ENCODE measurements around the gene PTPRK.

Gene PTPRK

DNA sequence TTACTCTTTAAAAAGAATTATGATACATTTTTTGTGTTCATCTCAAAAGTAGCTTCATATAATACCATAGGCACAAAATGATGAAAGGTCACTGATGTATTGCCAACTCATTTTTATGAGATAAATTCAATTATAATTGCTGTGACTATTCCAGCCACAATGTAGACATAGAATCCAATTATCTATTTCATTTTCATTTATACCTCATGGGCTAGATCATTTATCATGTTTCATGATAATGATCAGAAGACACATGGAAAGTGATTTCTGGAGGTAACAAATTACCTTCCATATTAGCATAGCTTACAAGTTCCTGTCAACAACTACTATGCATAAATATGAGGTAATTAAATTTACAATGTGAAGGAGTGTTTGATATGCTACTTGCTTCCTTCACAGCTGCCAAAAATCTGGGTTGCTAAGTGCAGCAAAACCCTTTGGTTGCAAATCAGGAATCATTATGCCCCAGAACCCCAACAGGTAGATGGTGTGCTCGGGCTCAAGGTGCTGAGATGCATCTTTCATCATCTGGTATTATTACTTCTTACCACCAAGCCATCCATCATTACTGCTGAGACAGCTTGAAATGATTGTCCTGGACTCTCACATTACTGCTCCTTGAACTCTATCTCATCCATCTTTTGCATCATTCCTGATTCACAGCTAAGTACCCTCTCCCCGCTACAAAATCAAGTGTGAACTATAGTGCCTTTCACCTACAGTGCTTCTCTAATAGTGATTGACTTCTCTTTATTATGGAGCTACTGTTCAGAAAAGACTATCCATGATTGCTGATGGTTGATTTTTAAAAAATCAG, 313.6 kb downstream of the PTPRK start:
- DNase-seq (ENCODE audit: extremely low read depth, insufficient read length): no peak
- no peaks in the 10 kb centered on the region for H3K27me3 ChIP-seq (replicated peaks; ENCODE audit: control insufficient read depth, insufficient read depth, low read length)
- H3K36me3 ChIP-seq (ENCODE audit: control insufficient read depth, insufficient read depth, low read length): no peaks in the 10 kb centered on the region
- no peak for TF ChIP-seq CTCF (IDR thresholded peaks at IDR 0.05; ENCODE audit: insufficient read depth, low read length, poor library complexity, severe bottlenecking)
- H3K4me3 ChIP-seq (replicated peaks; ENCODE audit: low read depth, low read length): no peak overlapping the region

- Histone ChIP-seq H3K27me3 (replicated peaks; ENCODE audit: control insufficient read depth, insufficient read depth, low read length) (no peaks in the 10 kb centered on the region), H3K36me3 (ENCODE audit: control insufficient read depth, insufficient read depth, low read length) (no peaks in the 10 kb centered on the region), H3K4me3 (replicated peaks; ENCODE audit: low read depth, low read length) (no peak overlapping the region)
- TF ChIP-seq CTCF (IDR thresholded peaks at IDR 0.05; ENCODE audit: insufficient read depth, low read length, poor library complexity, severe bottlenecking): no peak
- no peak for DNase-seq (ENCODE audit: extremely low read depth, insufficient read length)
Observed at GRCh38 chr6:128204616-128205015, 315.8 kb downstream of the PTPRK start.

DNA sequence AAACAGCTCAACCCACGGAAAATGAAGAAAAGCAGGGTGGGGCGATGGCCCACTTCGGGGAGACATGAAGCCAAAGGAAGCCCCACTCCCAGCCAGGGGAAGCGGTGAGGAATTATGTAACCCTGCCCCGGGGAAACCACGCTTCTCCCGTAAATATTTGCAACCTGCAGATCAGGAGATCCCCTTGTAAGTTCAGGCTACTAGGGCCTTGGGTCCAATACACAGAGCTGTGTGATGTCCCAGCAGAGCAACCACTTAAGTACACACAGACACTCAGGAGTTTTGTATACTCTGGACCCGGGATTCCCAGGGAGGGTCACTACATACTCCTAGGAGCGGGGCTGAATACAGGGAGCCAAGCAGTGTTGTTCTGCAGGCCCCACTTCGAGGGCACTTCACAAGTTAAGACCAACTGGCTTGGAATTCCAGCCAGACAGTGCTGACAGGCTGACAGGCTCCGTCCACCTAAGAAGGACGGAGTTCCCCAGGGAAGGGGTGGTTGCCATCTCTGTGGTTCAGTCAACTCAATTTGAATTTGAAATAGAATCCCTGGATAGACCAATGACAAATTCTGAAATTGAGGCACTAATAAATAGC, 318.1 kb downstream of the PTPRK start:
- DNase-seq (ENCODE audit: extremely low read depth, insufficient read length): no peak
- no peak for TF ChIP-seq CTCF (IDR thresholded peaks at IDR 0.05; ENCODE audit: insufficient read depth, low read length, poor library complexity, severe bottlenecking)
- Histone ChIP-seq H3K4me3 (replicated peaks; ENCODE audit: low read depth, low read length) (no peak overlapping the region), H3K27me3 (replicated peaks; ENCODE audit: control insufficient read depth, insufficient read depth, low read length) (no peaks in the 10 kb centered on the region), H3K36me3 (ENCODE audit: control insufficient read depth, insufficient read depth, low read length) (no peaks in the 10 kb centered on the region)

DNA sequence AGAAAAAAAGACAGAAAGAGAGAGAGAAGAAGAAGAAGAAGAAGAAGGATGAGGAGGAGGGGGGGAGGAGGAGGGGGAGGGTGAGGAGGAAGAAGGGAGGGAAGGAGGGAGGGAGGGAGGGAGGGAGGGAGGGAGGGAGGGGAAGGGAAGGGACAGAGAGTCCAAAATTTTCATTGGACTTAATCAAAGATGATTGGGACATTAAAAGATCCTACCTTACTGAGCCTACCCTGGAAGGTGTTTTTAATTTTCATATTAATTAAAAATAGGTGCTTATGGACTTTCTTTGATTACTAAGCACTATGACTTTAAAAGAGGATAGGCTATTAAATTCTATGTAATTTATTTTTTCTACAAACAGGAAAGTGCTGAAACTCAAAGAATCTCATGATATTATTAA, 319.6 kb downstream of the PTPRK start:
- H3K36me3 ChIP-seq (ENCODE audit: control insufficient read depth, insufficient read depth, low read length): no peaks in the 10 kb centered on the region
- H3K4me3 ChIP-seq (replicated peaks; ENCODE audit: low read depth, low read length): no peak overlapping the region
- H3K27me3 ChIP-seq (replicated peaks; ENCODE audit: control insufficient read depth, insufficient read depth, low read length): no peaks in the 10 kb centered on the region
- DNase-seq (ENCODE audit: extremely low read depth, insufficient read length): no peak
- no peak for TF ChIP-seq CTCF (IDR thresholded peaks at IDR 0.05; ENCODE audit: insufficient read depth, low read length, poor library complexity, severe bottlenecking)

- Histone ChIP-seq H3K36me3 (ENCODE audit: control insufficient read depth, insufficient read depth, low read length) (no peaks in the 10 kb centered on the region), H3K4me3 (replicated peaks; ENCODE audit: low read depth, low read length) (no peak overlapping the region), H3K27me3 (replicated peaks; ENCODE audit: control insufficient read depth, insufficient read depth, low read length) (no peaks in the 10 kb centered on the region)
- DNase-seq (ENCODE audit: extremely low read depth, insufficient read length): no peak
- no peak for TF ChIP-seq CTCF (IDR thresholded peaks at IDR 0.05; ENCODE audit: insufficient read depth, low read length, poor library complexity, severe bottlenecking)
Observed at GRCh38 chr6:128199461-128199860, 320.9 kb downstream of the PTPRK start.
